ENCODE data around the gene APOL3.
"Not testable (repeated sequence)": the region's sequence is repeated elsewhere in the genome, so short reads cannot be mapped to it uniquely, and the experiment has no call there.

The APOL3 gene

GRCh38 chr22:36134182-36134581 lies 26.4 kb downstream of the APOL3 start:
- DNase-seq (ENCODE audit: low read depth, low spot score): no peak

- DNase-seq (ENCODE audit: low read depth, low spot score): no peak
Observed at GRCh38 chr22:36131907-36132306, 28.6 kb downstream of the APOL3 start.

DNA sequence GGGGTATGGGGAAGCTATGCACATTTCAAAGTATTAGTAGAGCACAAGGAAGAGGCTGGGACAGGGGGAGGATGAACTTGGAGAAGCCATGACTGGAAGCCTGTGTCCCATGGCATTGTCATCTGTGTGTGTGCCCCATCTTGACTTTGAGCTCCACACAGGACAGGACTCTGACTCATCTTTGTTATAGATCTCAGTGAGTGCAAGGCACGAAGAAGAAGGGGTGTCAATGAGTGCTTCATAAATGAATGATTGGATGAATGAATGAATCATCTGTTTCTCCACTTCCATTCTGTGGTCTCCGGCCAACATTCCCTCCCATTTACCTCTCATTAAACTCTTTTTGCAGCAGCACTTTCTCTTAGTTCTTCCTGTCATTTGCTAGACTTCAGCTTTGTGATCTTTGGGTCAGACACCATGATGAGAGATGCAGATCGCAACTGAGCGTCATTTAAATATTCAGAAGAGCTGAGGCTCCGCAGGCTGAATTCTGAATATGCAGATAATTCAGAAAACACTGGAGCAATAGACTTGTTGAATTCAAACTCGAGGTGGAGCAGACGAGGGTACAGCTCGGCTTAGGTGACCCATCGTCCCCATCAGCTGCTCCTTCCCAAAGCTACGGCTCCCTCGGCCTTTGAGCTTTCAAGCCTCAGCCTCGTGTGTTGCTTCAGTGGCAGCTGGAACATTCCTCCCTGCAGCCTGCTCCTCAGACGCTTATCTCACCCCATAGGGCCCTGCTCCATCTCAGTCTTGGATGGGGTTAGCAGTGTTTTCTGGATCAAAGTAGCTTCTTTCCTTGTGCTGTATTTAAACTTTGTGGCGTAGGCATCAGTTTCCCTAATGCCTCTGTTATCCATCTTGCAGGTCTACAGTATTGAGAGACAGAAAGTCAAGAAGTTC lies 30.8 kb downstream of the APOL3 start:
- DNase-seq (ENCODE audit: low read depth, low spot score): no peak

DNA sequence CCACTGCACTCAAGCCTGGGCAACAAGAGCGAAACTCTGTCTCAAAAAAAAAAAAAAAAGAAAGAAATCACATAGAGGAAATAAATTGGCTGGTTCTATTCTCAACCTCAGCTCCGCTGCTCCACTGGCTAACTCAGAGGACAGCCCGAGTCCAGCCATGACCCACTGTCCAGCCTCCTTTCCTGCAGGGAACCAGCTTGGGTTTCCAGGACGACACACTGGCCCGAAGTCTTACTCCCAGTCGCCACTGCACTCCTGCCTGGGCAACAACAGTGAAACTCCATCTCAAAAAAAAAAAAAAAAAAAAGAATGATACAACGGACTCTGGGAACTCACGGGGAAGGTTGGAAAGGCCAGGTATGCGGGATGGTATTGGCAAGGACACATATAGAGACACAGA lies 31.5 kb downstream of the APOL3 start:
- DNase-seq (ENCODE audit: low read depth, low spot score): no peak

DNA sequence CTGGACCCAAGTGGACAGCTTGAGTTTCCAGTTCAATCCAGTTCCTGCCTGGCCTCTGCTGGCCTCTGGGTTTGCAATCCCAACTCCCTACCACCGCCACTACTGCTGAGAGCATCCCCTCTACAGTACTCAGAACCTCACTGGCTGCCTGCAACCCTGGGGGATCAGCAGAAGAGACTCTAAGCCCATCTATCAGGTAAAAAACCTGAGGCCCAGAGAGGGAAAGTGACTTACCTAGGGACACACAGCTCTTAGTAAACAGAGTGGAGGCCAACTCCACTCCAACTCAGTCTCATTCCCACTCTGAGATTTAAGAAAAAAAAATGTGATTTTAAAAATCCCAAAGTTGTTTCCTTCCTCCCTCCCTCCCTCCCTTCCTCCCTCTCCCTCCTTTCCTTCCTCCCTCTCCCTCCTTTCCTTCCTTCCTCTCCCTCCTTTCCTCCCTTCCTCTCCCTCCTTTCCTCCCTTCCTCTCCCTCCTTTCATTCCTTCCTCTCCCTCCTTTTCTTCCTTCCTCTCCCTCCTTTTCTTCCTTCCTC lies 34.5 kb downstream of the APOL3 start:
- no peak for DNase-seq (ENCODE audit: low read depth, low spot score)

DNA sequence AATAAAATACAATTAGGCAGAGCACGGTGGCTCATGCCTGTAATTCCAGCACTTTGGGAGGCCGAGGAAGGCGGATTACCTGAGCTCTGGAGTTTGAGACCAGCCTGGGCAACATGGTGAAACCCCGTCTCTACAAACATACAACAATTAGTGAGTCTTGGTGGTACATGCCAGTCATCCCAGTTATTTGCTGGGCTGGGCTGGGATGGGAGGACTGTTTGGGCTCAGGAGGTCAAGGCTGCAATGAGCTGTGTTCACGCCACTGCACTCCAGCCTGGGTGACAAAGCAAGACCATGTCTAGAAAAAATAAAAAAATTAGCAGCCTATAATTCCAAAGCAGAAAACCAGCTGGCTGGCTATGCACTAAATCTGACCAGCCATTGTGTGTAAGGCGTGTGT lies 35.1 kb downstream of the APOL3 start:
- DNase-seq (ENCODE audit: low read depth, low spot score): no peak

DNA sequence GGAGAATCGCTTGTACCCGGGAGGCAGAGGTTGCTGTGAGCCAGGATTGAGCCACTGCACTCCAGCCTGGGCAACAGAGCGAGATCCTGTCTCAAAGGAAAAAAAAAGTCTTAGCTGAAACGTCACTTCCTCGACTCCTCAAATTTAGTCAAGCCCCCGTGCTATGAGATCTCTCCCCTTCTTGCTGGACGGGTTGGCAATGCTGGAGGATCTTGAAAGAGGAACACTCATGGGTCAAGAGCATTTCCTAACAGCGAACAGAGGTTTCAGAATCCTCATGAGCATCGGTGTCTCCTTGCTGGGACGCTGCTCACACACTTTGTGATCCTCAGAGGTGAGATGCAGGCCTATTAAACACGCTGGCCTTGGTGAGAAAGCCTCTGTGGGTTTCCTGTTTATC lies 35.9 kb downstream of the APOL3 start:
- no peak for DNase-seq (ENCODE audit: low read depth, low spot score)

GRCh38 chr22:36123673-36124630 lies 36.6 kb downstream of the APOL3 start:
- peak; percentile 97 for DNase-seq (ENCODE audit: low read depth, low spot score)

- DNase-seq (ENCODE audit: low read depth, low spot score): not testable (repeated sequence)
Observed at GRCh38 chr22:36120621-36121351, 39.8 kb downstream of the APOL3 start.

GRCh38 chr22:36117053-36117554 lies 43.5 kb downstream of the APOL3 start:
- no peak for DNase-seq (ENCODE audit: low read depth, low spot score)

GRCh38 chr22:36116127-36116526 lies 44.4 kb downstream of the APOL3 start:
- no peak for DNase-seq (ENCODE audit: low read depth, low spot score)

GRCh38 chr22:36113121-36113520 lies 47.4 kb downstream of the APOL3 start:
- DNase-seq (ENCODE audit: low read depth, low spot score): no peak

DNA sequence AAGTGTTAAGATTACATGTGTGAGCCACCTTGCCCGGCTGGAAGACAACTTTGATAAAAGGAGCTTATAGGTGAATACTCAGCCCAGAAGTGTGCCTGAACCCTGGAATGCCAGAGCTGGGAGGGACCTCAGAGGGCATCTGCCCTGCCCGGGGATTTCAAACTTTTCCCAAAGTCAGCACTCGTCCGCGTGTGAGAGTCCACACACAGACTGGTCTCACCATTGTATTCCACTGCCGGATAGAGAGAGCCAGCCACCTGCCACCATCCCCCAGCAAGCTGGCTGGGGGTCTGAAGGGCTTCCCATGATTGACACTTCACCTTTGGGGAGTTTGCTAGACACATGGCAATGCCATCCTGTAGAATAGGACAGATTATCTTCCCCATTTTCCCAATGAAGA lies 49.2 kb downstream of the APOL3 start:
- no peak for DNase-seq (ENCODE audit: low read depth, low spot score)

GRCh38 chr22:36110306-36110881 lies 50.2 kb downstream of the APOL3 start:
- peak; percentile 79 for DNase-seq (ENCODE audit: low read depth, low spot score)

- no peak for DNase-seq (ENCODE audit: low read depth, low spot score)
Observed at GRCh38 chr22:36107436-36107835, 53.1 kb downstream of the APOL3 start.

DNA sequence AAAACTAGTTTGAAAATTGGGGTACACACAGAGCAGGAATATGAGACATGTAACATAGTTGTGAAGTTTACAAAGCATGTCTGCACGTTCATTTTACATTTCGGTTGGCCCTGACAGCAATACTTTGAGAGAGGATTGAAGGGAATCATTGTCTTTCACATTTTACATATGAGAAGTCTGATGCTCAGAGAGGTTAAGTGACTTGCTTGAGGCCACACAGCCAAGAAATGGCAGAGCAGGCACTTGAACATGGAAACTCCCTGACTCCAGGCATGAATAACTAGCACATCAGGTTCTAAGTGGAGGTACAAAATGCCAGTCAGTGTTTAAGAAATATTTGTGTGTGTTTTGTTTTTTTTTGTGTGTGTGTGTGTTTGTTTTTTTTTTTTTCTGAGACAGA lies 53.6 kb downstream of the APOL3 start:
- DNase-seq (ENCODE audit: low read depth, low spot score): no peak

GRCh38 chr22:36104988-36105387 lies 55.6 kb downstream of the APOL3 start:
- DNase-seq (ENCODE audit: low read depth, low spot score): no peak

DNA sequence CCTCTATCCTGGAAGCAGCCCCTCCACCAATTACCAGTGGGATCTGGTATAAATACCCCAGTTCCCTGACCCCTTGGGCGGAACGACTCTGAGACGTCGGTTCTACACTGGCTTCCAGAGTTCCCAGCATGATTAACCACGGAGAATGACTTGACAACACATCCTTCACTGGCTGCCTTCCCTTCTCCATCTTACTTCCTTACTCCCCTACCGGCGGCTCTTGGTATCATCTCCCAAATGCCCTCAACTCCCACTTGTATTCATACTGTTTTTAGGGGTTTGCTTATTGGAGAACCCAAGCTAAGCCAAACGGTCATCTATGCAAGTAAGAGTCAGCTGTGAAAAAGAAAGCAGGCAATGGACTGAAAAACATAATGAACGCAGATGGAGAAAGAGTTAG lies 56.1 kb downstream of the APOL3 start:
- DNase-seq (ENCODE audit: low read depth, low spot score): no peak

- DNase-seq (ENCODE audit: low read depth, low spot score): no peak
Observed at GRCh38 chr22:36103891-36104290, 56.7 kb downstream of the APOL3 start.

GRCh38 chr22:36102995-36103394 lies 57.6 kb downstream of the APOL3 start:
- DNase-seq (ENCODE audit: low read depth, low spot score): no peak

DNA sequence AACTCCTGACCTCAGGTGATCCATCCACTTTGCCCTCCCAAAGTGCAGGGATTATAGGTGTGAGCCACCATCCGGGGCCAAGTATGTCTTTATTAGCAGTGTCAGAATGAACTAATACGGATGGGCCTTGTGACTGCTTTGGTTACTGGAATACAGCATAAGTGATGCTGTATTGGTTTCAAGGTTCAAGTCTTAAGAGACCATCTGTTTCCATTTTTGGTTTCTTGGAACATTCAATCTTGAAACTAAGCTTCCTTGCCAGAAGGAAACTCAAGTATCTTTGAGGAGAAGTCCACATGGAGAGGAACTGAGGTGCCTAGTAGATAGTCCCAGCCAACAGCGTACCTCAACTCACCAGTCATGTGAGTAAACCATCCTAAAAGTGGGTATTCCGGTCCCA lies 58.8 kb downstream of the APOL3 start:
- DNase-seq (ENCODE audit: low read depth, low spot score): no peak

Measured in ELF-1 (cell line).